OCI-LY3 (cell line): ENCODE measurements around the gene CD300LG.

Experiments
- CTCF ChIP-seq: fragments of 200-600, 300-600 bp; sonication (generic); IDR thresholded peaks from 2 replicates; pipeline ENCODE4 v1.5.1; 2014; ENCODE audit warnings: antibody characterized with exemption, low read length, low read depth
- EZH2phosphoT487 ChIP-seq: fragments of 200-600 bp; shearing (Covaris generic); IDR thresholded peaks from 2 replicates; pipeline ENCODE4 v1.6.1; 2018; ENCODE audit warnings: antibody characterized with exemption, mixed run types, low read depth

- TF ChIP-seq CTCF (no peak), EZH2phosphoT487 (no peak)
Measured at GRCh38 chr17:43842975-43843325, 4.0 kb upstream of the CD300LG start.
